Neural progenitor cell (in vitro differentiated cells): Measurements from ENCODE around the gene NSMF.

Source experiments
- CTCF ChIP-seq: fragments of 200-600 bp; sonication (generic); IDR thresholded peaks from 2 replicates; pipeline ENCODE4 v1.5.1; 2017; ENCODE audit warnings: antibody characterized with exemption, mild to moderate bottlenecking
- EZH2 ChIP-seq: fragments of 200-600 bp; sonication (generic); IDR thresholded peaks from 2 replicates; pipeline ENCODE4 v1.6.1; 2017; ENCODE audit warnings: antibody characterized with exemption, mild to moderate bottlenecking, moderate library complexity
- EZH2phosphoT487 ChIP-seq: fragments of 200-600 bp; sonication (generic); IDR thresholded peaks from 2 replicates; pipeline ENCODE4 v1.6.1; 2017; ENCODE audit warnings: antibody characterized with exemption

- no peak for TF ChIP-seq CTCF
- no peak for TF ChIP-seq EZH2
- no peak for TF ChIP-seq EZH2phosphoT487
Observed at GRCh38 chr9:137494550-137495351, 35.6 kb upstream of the NSMF start.
